Measurements from ENCODE around the gene ADORA1.

Gene ADORA1

DNA sequence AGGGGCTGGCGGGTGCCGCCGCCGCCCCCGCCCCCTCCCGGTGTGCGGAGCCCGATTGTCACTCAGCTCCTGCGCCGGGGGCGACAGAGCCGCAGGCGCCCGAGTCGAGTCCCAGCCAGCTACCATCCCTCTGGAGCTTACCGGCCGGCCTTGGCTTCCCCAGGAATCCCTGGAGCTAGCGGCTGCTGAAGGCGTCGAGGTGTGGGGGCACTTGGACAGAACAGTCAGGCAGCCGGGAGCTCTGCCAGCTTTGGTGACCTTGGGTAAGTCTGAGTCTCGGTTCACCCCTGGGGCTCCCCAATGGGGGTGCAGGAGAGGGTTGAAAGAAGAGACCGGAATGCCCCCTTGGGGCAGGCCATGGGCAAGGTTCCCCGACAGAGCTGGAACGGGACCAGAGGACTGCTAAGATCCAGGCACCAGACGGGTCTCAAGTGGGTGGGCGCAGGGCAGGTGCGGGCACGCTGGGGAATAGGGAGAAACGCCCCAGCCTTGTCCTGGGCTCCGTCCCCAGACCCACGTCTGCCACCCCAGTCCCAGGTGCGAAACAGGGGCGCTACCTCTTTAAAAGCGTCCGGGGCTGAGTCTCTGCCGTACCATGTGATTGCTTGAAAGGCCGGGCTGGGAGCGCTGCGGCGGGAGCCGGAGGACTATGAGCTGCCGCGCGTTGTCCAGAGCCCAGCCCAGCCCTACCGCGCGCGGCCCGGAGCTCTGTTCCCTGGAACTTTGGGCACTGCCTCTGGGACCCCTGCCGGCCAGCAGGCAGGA lies at the start of gene ADORA1:
ADORA1 (plus strand) TSS at position 61 of the 765 bp plus-strand sequence. CDS start 1,116 bp downstream, outside the sequence.
- no peak for DNase-seq
- no peak for TF ChIP-seq POLR2A (IDR thresholded peaks at IDR 0.05; ENCODE audit: low read length)
- no peak for TF ChIP-seq GATA1 (IDR thresholded peaks at IDR 0.05; ENCODE audit: low read depth, low read length)

DNA sequence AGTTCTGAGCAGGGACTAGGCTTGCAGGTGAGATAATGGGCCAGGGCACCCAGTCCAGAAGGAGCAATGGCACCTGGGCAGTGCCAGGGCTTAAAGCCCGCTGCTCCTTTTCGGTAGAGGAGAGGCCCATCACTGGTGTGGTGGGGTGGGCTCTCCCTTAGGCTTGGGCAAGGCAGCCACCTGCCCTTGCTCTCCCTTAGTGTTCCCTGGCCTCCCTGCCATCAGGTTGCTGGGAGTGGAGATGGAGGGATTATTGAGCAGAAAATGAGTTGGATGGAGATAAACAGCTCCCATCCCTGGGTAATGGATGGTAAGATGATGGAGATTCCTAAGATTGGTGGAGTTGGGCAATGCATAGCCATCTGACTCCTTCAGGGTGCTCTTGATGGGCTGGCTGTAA lies 49.6 kb upstream of the ADORA1 start:
- DNase-seq = no peak
- no peak for TF ChIP-seq GATA1 (IDR thresholded peaks at IDR 0.05; ENCODE audit: low read depth, low read length)
- TF ChIP-seq POLR2A (IDR thresholded peaks at IDR 0.05; ENCODE audit: low read length) = no peak

DNA sequence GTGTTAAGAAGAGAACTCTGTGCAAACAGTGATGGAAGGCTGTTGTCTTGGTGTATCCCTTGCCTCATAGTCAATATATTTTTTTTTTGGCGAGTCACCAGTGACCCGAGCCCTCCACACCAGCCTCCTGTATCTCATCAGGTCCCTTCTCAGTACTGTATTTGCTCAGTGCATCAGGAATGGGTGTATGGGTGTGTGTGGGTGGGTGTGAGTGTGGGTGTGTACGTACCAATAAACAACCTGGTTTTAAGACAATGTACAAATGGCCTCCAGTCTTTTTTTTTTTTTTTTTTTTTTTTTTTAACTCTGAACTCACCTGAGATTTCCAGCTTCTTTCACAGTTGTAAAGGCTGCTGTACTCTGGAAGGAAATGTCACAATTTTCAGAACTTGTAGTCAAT lies 49.0 kb upstream of the ADORA1 start:
- no peak for TF ChIP-seq POLR2A (IDR thresholded peaks at IDR 0.05; ENCODE audit: low read length)
- no peak for TF ChIP-seq GATA1 (IDR thresholded peaks at IDR 0.05; ENCODE audit: low read depth, low read length)
- DNase-seq = no peak

DNA sequence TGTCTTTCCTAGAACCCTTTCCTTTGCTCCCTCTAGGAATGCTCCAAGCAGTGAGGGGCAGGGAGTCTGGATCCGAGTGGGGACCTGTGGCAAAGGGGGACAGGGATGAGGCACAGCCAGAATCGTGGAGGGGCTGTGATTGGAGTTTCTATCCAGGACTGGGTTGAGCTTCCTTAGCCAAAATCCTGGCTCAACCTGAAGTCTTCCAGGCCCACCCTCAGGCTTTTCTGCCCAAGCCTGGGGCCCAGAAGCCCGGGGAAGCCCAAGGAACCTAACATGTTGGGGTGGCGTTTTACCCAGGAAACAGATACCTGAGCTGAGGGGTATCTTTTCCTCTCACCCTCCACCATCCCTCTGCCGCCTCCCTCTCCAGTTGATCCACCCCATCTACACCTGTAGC lies 47.1 kb upstream of the ADORA1 start:
- TF ChIP-seq POLR2A (IDR thresholded peaks at IDR 0.05; ENCODE audit: low read length) (no peak), GATA1 (IDR thresholded peaks at IDR 0.05; ENCODE audit: low read depth, low read length) (no peak)
- no peak for DNase-seq

DNA sequence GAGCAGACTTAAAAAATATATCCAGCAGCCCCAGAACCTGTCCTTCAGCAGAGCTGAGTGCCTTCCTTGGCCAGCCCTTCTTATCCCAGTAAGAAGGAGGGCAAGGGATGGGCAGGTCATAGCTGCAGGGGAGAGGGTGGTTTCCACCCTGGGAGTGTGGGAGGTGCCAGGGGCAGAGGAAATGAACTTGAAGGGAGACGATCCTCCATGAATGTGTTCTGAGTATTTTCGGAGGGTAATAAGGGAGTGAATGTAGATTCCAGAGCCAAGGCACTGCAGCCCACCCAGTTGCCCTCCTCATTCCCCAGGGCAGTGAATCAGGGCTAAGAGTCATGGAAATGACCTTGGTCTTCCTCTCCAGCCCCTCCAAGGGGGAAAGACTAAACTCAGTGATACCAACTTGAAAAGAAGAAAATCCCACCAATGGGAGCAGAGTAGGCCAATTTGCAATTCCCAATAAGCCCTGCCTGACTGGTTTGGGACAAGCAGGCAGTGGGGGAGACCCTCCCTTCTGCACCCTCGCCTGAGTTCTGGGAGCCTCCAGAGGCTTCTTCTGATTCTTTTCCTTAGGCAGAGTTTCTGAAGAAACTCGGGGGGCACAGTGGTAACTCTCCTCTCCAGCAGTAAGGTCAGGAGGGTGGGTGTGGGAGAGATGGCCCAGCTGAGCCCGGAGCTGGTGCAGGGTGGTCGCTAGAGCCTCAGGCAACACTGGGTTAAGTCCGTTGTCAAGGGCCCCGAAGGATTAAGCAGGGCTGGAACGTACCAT lies 45.9 kb upstream of the ADORA1 start:
- DNase-seq = no peak
- TF ChIP-seq GATA1 (IDR thresholded peaks at IDR 0.05; ENCODE audit: low read depth, low read length) (no peak), POLR2A (IDR thresholded peaks at IDR 0.05; ENCODE audit: low read length) (no peak)

DNA sequence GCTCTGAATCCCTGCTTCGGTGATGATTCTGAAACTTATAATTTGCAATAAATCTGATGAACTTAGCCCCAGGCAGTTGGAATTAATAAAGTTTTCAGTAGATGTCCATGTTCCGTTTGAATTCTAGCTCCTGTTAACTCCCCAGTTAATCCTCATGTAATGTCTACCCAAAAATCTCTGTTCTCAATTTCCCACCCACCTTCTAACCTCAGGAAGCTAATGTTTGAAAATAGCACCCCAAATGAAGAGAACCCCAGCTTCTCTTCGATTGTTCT lies 45.4 kb upstream of the ADORA1 start:
- no peak for DNase-seq
- TF ChIP-seq POLR2A (IDR thresholded peaks at IDR 0.05; ENCODE audit: low read length) = no peak
- TF ChIP-seq GATA1 (IDR thresholded peaks at IDR 0.05; ENCODE audit: low read depth, low read length) = no peak

DNA sequence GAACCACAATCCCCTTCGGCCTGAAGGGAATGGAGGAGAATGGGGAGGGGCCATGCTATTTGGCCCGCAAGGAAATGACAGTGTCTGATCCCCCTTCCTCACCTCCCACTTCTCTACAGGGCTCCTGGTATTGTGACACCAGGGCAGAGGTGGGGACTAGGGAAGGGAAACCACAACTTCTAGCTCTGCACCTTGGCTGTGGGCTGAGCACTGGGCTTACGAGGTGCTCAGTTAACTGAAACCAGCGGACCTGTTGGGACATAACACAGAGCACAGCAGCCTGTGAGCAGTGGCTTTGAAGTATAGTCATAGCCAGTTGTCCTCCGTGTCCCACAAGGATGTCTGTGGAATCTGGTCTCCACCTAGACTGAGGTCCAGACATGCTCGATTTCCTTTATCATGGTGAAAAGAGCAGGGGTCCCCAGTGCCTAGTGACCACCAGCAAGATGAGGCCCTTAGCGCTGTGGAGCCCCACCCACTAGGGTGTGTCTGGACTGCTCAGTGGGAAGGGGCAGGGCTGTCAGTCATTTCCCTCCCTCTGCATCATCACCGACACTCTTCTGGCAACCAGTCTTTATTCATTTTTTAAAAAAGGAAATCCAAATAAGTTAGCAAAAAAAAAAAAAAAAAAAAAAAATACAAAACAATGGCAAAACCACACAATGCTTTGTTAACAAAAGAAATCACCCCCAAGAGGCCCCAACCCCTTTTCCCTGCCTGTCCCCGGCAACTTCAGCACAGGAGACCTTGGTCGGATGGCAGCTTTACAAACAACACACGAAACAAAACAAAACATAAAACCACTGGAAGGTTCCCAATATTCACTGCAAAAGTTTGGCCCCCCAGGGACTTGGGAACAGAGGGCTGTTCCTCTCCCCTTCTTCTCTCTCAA lies 44.7 kb upstream of the ADORA1 start:
- DNase-seq = no peak

DNA sequence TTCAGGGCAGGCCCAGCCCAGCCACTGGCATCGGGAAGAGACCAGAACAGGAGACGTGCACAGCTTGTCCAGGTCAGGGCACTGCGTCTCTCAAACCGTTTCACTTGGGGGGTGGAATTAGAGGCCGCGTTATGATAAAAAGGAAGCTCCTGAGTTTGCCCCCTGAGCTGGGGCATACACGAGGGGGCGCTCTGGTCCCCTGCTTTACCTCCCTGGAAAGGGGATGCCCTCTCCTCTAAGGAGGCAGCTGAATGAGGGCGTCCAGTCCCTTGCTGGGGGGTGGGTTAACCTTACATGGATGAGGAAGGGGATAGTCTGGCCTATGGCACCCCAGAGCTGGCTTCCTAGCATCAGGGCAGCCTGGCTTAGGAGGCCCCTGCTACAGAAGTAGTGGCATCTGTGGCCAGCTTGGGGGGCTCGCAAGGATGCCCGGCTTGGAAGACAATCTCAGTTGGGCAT lies 44.0 kb upstream of the ADORA1 start:
- TF ChIP-seq GATA1 (IDR thresholded peaks at IDR 0.05; ENCODE audit: low read depth, low read length) (no peak), POLR2A (IDR thresholded peaks at IDR 0.05; ENCODE audit: low read length) (no peak)
- DNase-seq = no peak

More for the DNA sequence above, 44.7 kb upstream of the ADORA1 start:
- no peak for TF ChIP-seq POLR2A (IDR thresholded peaks at IDR 0.05; ENCODE audit: low read length)
- TF ChIP-seq GATA1 (IDR thresholded peaks at IDR 0.05; ENCODE audit: low read depth, low read length) = no peak

DNA sequence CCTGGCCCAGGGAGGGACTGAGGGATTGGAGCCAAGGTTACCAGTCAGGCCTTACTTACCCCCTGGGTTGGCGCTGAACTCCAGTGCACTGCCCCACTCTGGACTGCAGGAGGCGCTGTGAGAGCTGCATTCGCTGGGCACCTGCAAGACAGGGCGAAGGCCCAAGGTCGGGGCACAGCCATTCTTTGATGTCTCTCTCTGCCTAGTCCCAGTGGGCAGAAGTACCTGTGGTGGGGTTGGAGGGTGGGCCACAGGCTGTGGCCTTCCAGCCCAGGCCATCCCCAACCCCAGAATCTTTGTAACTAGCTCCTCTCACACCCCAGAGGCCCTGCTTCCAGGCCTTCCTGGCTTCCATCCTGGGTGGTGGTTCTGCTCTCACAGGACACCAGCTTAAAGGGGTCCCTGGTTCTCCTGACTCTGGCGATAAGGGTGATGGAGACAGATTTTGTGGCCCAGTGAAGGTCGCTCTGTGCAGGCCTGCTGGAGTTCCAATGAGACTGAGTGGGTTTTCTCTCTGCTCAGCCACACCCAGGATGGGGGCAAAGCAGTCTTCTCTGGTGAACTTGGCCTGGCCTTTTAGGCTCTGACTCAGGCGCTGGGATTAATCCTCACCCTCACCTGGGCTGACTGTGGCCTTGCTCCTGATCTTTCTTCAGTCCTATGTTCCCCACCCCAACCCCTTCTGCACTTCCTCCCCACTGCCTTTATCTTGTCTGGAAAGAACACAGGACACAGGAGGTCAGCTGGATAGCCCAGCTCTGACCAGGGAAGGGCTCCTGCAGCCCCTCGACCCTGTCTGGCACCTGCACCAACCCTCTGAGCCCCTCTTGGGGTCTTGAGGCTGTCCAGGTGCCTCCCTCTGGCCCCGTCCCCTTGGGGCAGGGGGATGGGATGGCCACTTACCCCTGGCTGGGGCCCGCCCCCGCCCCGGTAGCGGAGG lies 42.7 kb upstream of the ADORA1 start:
- no peak for TF ChIP-seq GATA1 (IDR thresholded peaks at IDR 0.05; ENCODE audit: low read depth, low read length)
- DNase-seq = peak; percentile 31 to 47

DNA sequence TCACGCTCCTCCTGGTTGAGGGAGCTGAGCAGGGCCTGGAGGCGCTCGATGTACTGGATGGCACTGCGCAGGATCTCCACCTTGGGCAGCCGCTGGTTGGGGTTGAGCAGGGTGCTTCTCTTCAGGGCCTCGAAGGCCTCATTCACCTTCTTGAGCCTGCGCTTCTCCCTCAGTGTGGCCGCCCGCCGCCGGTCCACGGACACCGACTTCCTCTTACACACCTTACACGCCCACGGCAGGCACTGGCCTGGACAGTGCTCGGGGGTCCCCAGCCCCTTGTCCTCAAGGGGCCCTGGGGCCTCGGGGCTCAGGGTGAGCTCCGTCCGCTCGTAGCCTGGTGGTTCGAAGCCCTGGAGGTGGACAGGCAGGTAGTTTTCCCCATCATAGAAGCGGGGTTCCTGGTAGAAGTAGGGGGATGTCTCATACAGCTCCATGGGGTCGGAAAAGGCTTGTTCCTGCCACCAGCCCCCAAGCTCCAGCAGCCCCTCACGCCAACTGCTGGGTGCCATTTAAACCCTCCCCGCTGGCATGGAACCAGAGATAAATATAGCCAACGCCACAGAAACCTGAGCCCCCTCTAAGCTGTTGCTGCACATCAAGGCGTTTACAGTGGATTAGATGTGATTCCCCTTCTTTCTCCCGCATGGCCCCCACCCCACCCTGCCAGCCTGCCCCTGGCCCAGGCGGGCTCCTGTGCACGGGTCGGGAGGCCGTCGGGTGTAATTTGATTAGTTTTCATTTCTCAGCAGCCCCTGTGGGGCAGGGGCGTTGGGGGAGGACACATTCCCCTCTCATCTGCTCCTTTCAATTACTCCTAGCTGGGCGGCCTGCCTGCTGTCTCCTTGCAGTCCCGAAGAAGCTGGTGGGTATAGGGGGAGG lies 41.8 kb upstream of the ADORA1 start, which contains the start of gene MYOG:
MYOG (minus strand) TSS at position 485 of the 879 bp plus-strand sequence; CDS start at position 434, 51 bp downstream.
- TF ChIP-seq POLR2A (IDR thresholded peaks at IDR 0.05; ENCODE audit: low read length) (no peak), GATA1 (IDR thresholded peaks at IDR 0.05; ENCODE audit: low read depth, low read length) (no peak)
- no peak for DNase-seq

DNA sequence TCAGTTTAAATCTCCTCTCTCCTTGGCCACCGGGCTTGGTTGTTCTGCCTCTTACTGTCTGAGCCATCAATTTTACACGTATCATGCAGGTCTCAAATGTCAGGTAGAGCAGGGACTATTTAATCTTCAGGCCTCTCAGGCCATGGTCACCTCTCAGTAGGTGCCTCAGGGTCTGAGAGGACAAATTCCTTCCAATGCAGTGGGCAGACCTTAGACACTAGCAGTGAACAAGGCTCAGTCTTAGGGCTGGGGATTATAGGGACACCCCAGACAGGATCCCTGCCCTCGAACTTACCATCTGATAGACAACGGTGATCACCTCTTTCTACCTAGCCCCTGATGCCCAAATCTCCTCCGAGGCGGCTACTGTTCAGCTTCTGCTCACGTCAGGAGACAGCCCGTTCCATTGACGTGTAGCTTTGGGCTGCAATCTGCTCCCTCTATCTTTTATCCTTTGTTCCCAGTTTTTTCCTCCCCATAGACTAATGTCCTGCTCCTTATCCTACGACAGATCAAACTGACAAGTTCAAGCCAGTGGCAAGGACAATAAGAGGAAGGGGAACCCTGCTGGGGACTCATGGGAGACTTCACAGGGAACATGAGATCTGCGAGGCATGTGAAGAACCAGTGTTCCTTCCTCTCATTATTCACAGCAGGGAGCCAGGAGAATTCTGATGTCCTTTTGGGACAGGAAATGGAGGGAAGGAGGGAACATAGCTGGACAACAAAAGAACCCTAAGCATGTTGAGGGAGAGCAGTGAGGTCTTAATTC lies 40.3 kb upstream of the ADORA1 start:
- TF ChIP-seq POLR2A (IDR thresholded peaks at IDR 0.05; ENCODE audit: low read length) (no peak), GATA1 (IDR thresholded peaks at IDR 0.05; ENCODE audit: low read depth, low read length) (no peak)
- no peak for DNase-seq
